ENCODE measurements around the gene MMAB.

The MMAB gene

DNA sequence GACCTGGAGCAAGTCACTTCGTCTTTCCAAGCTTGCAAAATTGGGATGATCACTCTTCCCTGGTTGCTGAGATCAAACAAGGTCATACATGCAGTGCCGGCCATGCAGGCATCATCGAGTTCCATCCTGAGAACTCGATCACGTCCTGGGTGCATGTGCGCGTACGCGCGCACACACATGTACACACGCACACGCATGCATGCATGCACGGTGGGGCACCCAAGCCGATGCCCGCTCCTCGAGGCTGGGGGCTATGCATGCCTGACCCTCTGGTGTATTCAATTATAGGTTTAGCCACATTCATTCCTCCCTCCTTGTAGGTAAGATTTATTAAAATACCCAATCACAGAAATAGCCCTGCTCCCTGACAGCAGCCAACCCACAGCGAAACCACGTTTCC lies 26.0 kb downstream of the MMAB start:
- no peaks in the 10 kb centered on the region for H3K36me3 ChIP-seq (replicated peaks in 1 of 2; ENCODE audit: control insufficient read depth in 2 of 2, insufficient read depth in 2 of 2, low read length in 2 of 2)
- no peak overlapping the region for H3K4me3 ChIP-seq (ENCODE audit: low read length in 2 of 2)
- no peak overlapping the region for H3K14ac ChIP-seq (ENCODE audit: low read length)
- H2BK15ac ChIP-seq (ENCODE audit: low read length), result peak overlapping the region; percentile 71
- H4K91ac ChIP-seq (ENCODE audit: low read depth, low read length, poor library complexity), result peak overlapping the region; percentile 56
- no peak overlapping the region for H3K4ac ChIP-seq (ENCODE audit: low read length)
- H2AFZ ChIP-seq (ENCODE audit: low read length), result no peak overlapping the region
- H2BK12ac ChIP-seq (ENCODE audit: low read length), result no peak overlapping the region
- peak overlapping the region; percentile 61 for H3K18ac ChIP-seq (ENCODE audit: low read length)
- no peak overlapping the region for H2BK120ac ChIP-seq (ENCODE audit: low read depth, low read length)
- H3K27me3 ChIP-seq (ENCODE audit: control insufficient read depth in 3 of 3, insufficient read depth in 3 of 3, low read depth in 1 of 3, low read length in 3 of 3), result no peaks in the 10 kb centered on the region
- H3K4me2 ChIP-seq (ENCODE audit: insufficient read depth, low read length, poor library complexity, severe bottlenecking), result no peak overlapping the region
- no peak overlapping the region for H4K8ac ChIP-seq (ENCODE audit: low read depth, low read length)
- H3K9me3 ChIP-seq (replicated peaks in 1 of 2; ENCODE audit: control insufficient read depth in 2 of 2, insufficient read depth in 1 of 2, low read depth in 1 of 2, low read length in 2 of 2), result no peaks in the 10 kb centered on the region
- DNase-seq (ENCODE audit: low spot score), result no peak
- H2BK5ac ChIP-seq (ENCODE audit: low read length), result no peak overlapping the region
- no peak overlapping the region for H2AK5ac ChIP-seq (ENCODE audit: low read depth, low read length)
- peaks cover 0 to 6% of the 10 kb centered on the region in 2 donors for H3K4me1 ChIP-seq (ENCODE audit: control insufficient read depth in 2 of 2, insufficient read depth in 1 of 2, low read depth in 1 of 2, low read length in 2 of 2)
- no peak overlapping the region for H3K23ac ChIP-seq (ENCODE audit: low read depth, low read length, poor library complexity)
- H3K9ac ChIP-seq (ENCODE audit: low read depth, low read length, poor library complexity), result no peak overlapping the region
- no peaks in the 10 kb centered on the region for H3K79me1 ChIP-seq (ENCODE audit: low read depth, low read length)
- no peak overlapping the region for H3K27ac ChIP-seq (replicated peaks; ENCODE audit: low read length)
- WGBS, 2 donors (ENCODE audit: extremely low coverage in 2 of 2, insufficient read length in 2 of 2, insufficient replicate concordance in 1 of 2), result 100% methylated on average over 1 of the region's 18 CpGs; no CpG with 5 or more reads in 1 of the 2 donors

DNA sequence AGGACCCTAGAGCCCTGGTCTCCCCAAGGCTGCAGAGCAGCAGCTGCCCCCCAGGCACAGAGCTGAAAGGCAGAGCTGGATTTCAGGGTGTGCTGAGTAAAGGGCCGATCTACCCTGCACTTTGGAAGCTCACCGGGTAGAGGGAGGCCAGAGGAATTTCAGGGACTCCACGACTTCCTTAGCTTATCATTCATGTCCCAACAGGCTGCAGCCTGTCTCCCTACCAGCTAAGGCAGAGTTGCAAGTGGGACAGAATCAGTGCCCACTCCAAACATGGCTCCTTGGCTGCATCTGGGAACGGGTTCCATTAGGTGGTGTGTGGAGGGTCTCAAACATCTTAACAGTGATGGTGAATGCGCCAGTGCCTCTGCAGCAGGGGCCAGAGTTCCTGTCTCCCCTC lies 27.5 kb downstream of the MMAB start:
- no peak for DNase-seq (ENCODE audit: low spot score)
- Histone ChIP-seq H2BK15ac (ENCODE audit: low read length) (no peak overlapping the region), H3K4me2 (ENCODE audit: insufficient read depth, low read length, poor library complexity, severe bottlenecking) (no peak overlapping the region), H2AFZ (ENCODE audit: low read length) (no peak overlapping the region), H3K4ac (ENCODE audit: low read length) (no peak overlapping the region), H2AK5ac (ENCODE audit: low read depth, low read length) (no peak overlapping the region), H2BK5ac (ENCODE audit: low read length) (peak overlapping the region; percentile 14), H3K4me1 (ENCODE audit: control insufficient read depth in 2 of 2, insufficient read depth in 1 of 2, low read depth in 1 of 2, low read length in 2 of 2) (peaks cover 0 to 6% of the 10 kb centered on the region in 2 donors), H3K36me3 (replicated peaks in 1 of 2; ENCODE audit: control insufficient read depth in 2 of 2, insufficient read depth in 2 of 2, low read length in 2 of 2) (no peaks in the 10 kb centered on the region), H3K27ac (replicated peaks; ENCODE audit: low read length) (no peak overlapping the region), H3K9me3 (replicated peaks in 1 of 2; ENCODE audit: control insufficient read depth in 2 of 2, insufficient read depth in 1 of 2, low read depth in 1 of 2, low read length in 2 of 2) (no peaks in the 10 kb centered on the region), H2BK12ac (ENCODE audit: low read length) (no peak overlapping the region), H4K91ac (ENCODE audit: low read depth, low read length, poor library complexity) (no peak overlapping the region), H3K9ac (ENCODE audit: low read depth, low read length, poor library complexity) (no peak overlapping the region), H3K14ac (ENCODE audit: low read length) (no peak overlapping the region), H3K79me1 (ENCODE audit: low read depth, low read length) (no peaks in the 10 kb centered on the region), H4K8ac (ENCODE audit: low read depth, low read length) (no peak overlapping the region), H3K4me3 (ENCODE audit: low read length in 2 of 2) (no peak overlapping the region), H3K18ac (ENCODE audit: low read length) (peak overlapping the region; percentile 15), H3K23ac (ENCODE audit: low read depth, low read length, poor library complexity) (no peak overlapping the region), H3K27me3 (ENCODE audit: control insufficient read depth in 3 of 3, insufficient read depth in 3 of 3, low read depth in 1 of 3, low read length in 3 of 3) (no peaks in the 10 kb centered on the region), H2BK120ac (ENCODE audit: low read depth, low read length) (no peak overlapping the region)
- no CpG with 5 or more reads among the region's 5 CpGs for WGBS, 2 donors (ENCODE audit: extremely low coverage in 2 of 2, insufficient read length in 2 of 2, insufficient replicate concordance in 1 of 2)

DNA sequence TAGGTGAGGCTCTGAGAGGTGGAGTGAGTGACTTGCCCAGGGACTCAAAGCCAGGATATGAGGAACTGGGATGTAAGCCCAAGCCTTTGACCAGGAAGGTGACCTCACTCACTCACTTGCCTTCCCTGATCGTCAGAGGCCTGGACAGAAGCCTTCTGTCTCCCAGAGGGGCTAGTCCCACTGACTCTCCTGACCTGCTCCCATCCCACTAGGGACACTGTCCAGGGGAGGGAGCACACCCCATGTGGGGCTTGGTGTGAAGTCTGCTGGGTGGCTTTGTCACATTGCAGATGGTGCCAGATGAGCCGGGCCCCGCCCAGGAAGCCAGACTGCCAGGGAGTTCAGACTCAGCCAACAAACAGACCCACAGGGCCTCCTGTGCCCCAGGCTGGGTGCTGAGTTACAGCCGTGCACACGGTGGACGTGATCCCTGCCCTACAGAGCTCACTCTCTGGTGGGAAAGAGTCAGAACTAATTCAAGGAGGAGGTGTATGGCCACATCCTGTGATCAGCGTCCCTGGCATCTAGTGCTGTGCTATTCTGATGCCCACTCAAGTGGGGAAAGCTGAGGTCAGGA lies 28.3 kb downstream of the MMAB start:
- Histone ChIP-seq H2BK5ac (ENCODE audit: low read length) (no peak overlapping the region), H4K8ac (ENCODE audit: low read depth, low read length) (no peak overlapping the region), H3K4ac (ENCODE audit: low read length) (no peak overlapping the region), H3K27me3 (ENCODE audit: control insufficient read depth in 3 of 3, insufficient read depth in 3 of 3, low read depth in 1 of 3, low read length in 3 of 3) (no peaks in the 10 kb centered on the region), H3K4me2 (ENCODE audit: insufficient read depth, low read length, poor library complexity, severe bottlenecking) (no peak overlapping the region), H3K9me3 (replicated peaks in 1 of 2; ENCODE audit: control insufficient read depth in 2 of 2, insufficient read depth in 1 of 2, low read depth in 1 of 2, low read length in 2 of 2) (no peaks in the 10 kb centered on the region), H3K27ac (replicated peaks; ENCODE audit: low read length) (no peak overlapping the region), H2AK5ac (ENCODE audit: low read depth, low read length) (no peak overlapping the region), H3K23ac (ENCODE audit: low read depth, low read length, poor library complexity) (no peak overlapping the region), H2BK15ac (ENCODE audit: low read length) (no peak overlapping the region), H2BK120ac (ENCODE audit: low read depth, low read length) (no peak overlapping the region), H4K91ac (ENCODE audit: low read depth, low read length, poor library complexity) (no peak overlapping the region), H3K9ac (ENCODE audit: low read depth, low read length, poor library complexity) (no peak overlapping the region), H3K4me3 (ENCODE audit: low read length in 2 of 2) (no peak overlapping the region), H3K36me3 (replicated peaks in 1 of 2; ENCODE audit: control insufficient read depth in 2 of 2, insufficient read depth in 2 of 2, low read length in 2 of 2) (no peaks in the 10 kb centered on the region), H2BK12ac (ENCODE audit: low read length) (peak overlapping the region; percentile 33), H2AFZ (ENCODE audit: low read length) (no peak overlapping the region), H3K79me1 (ENCODE audit: low read depth, low read length) (no peaks in the 10 kb centered on the region), H3K4me1 (ENCODE audit: control insufficient read depth in 2 of 2, insufficient read depth in 1 of 2, low read depth in 1 of 2, low read length in 2 of 2) (peaks cover 0 to 4% of the 10 kb centered on the region in 2 donors), H3K14ac (ENCODE audit: low read length) (no peak overlapping the region), H3K18ac (ENCODE audit: low read length) (no peak overlapping the region)
- no CpG with 5 or more reads among the region's 7 CpGs for WGBS, 2 donors (ENCODE audit: extremely low coverage in 2 of 2, insufficient read length in 2 of 2, insufficient replicate concordance in 1 of 2)
- DNase-seq (ENCODE audit: low spot score), result no peak

DNA sequence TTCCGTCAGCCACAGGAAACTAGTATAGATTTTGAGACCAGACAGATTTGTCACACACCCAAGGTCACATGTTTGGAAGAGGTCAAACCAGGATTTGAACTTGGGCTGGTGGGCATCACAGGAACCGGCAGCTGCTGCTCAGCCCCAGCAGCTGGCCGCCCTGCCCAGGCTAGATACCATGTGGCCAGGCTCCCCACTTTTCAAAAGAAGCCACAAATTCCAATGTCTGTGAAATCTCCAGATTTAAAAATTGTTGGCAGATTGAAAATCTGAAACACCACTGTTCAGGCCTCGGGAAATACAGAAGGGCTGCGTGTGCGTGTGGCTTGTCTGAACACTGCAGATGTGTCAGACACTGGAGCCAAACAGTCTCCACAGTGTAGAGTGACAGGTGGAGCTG lies 30.4 kb downstream of the MMAB start:
- no peak overlapping the region for H4K8ac ChIP-seq (ENCODE audit: low read depth, low read length)
- no peaks in the 10 kb centered on the region for H3K36me3 ChIP-seq (replicated peaks in 1 of 2; ENCODE audit: control insufficient read depth in 2 of 2, insufficient read depth in 2 of 2, low read length in 2 of 2)
- no peaks in the 10 kb centered on the region for H3K9me3 ChIP-seq (replicated peaks in 1 of 2; ENCODE audit: control insufficient read depth in 2 of 2, insufficient read depth in 1 of 2, low read depth in 1 of 2, low read length in 2 of 2)
- no peak for DNase-seq (ENCODE audit: low spot score)
- no peak overlapping the region for H2BK15ac ChIP-seq (ENCODE audit: low read length)
- H2AK5ac ChIP-seq (ENCODE audit: low read depth, low read length), result no peak overlapping the region
- no peak overlapping the region for H3K4me2 ChIP-seq (ENCODE audit: insufficient read depth, low read length, poor library complexity, severe bottlenecking)
- H3K27ac ChIP-seq (replicated peaks; ENCODE audit: low read length), result no peak overlapping the region
- H3K4me3 ChIP-seq (ENCODE audit: low read length in 2 of 2), result no peak overlapping the region
- H3K23ac ChIP-seq (ENCODE audit: low read depth, low read length, poor library complexity), result no peak overlapping the region
- no peak overlapping the region for H3K18ac ChIP-seq (ENCODE audit: low read length)
- H2BK120ac ChIP-seq (ENCODE audit: low read depth, low read length), result no peak overlapping the region
- H3K9ac ChIP-seq (ENCODE audit: low read depth, low read length, poor library complexity), result no peak overlapping the region
- no peaks in the 10 kb centered on the region for H3K4me1 ChIP-seq (ENCODE audit: control insufficient read depth in 2 of 2, insufficient read depth in 1 of 2, low read depth in 1 of 2, low read length in 2 of 2)
- no peak overlapping the region for H2BK5ac ChIP-seq (ENCODE audit: low read length)
- H2BK12ac ChIP-seq (ENCODE audit: low read length), result no peak overlapping the region
- no peak overlapping the region for H3K14ac ChIP-seq (ENCODE audit: low read length)
- no peaks in the 10 kb centered on the region for H3K79me1 ChIP-seq (ENCODE audit: low read depth, low read length)
- no peak overlapping the region for H3K4ac ChIP-seq (ENCODE audit: low read length)
- no peak overlapping the region for H2AFZ ChIP-seq (ENCODE audit: low read length)
- WGBS, 2 donors (ENCODE audit: extremely low coverage in 2 of 2, insufficient read length in 2 of 2, insufficient replicate concordance in 1 of 2), result no CpG with 5 or more reads among the region's 6 CpGs
- H3K27me3 ChIP-seq (ENCODE audit: control insufficient read depth in 3 of 3, insufficient read depth in 3 of 3, low read depth in 1 of 3, low read length in 3 of 3), result no peaks in the 10 kb centered on the region
- H4K91ac ChIP-seq (ENCODE audit: low read depth, low read length, poor library complexity), result no peak overlapping the region
